Upper lobe of left lung (tissue), 4 donors: Measurements from ENCODE around the gene FBXL20.
"Not testable (repeated sequence)": the region's sequence is repeated elsewhere in the genome, so short reads cannot be mapped to it uniquely, and the experiment has no call there.

ENCODE experiments used
- POLR2A ChIP-seq, 4 donors: fragments of 450-650 bp; IDR thresholded peaks; one replicate each; pipeline ENCODE4 v1.5.1; 2016 to 2017; ENCODE audit warnings: antibody characterized with exemption in 4 of 4, mild to moderate bottlenecking in 2 of 4
- POLR2AphosphoS5 ChIP-seq, 2 donors: sonication (generic); formaldehyde crosslinking; IDR thresholded peaks; one replicate each; pipeline ENCODE4 v1.5.1; 2017; ENCODE audit warnings: antibody characterized with exemption in 2 of 2
- TF ChIP-seq, protein P1 (sequence below), 6 experiments: fragments of 450-650 bp in 4 of 6; fragments of 200-600 bp in 2 of 6; sonication (generic) in 2 of 6; IDR thresholded peaks; one replicate each; pipeline ENCODE4 v1.5.1; 2016 to 2019; ENCODE audit warnings: antibody characterized with exemption in 6 of 6

DNA sequence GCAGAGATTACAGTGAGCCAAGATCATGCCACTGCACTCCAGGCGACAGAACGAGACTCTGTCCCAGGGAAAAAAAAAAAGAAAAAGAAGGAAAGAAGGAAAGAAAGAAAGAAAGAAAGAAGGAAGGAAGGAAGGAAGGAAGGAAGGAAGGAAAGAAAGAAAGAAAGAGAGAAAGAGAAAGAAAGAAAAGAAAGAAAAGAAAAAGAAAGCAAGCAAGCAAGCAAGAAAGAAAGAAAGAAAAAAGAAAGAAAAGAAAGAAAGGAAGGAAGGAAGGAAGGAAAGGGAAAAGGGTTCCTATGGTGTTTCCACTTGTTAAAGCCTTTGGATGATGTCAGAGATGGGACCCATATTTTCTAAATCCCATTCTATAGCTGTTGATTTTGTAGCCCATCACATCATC, 38.4 kb upstream of the FBXL20 start:
- TF ChIP-seq, protein P1, sequence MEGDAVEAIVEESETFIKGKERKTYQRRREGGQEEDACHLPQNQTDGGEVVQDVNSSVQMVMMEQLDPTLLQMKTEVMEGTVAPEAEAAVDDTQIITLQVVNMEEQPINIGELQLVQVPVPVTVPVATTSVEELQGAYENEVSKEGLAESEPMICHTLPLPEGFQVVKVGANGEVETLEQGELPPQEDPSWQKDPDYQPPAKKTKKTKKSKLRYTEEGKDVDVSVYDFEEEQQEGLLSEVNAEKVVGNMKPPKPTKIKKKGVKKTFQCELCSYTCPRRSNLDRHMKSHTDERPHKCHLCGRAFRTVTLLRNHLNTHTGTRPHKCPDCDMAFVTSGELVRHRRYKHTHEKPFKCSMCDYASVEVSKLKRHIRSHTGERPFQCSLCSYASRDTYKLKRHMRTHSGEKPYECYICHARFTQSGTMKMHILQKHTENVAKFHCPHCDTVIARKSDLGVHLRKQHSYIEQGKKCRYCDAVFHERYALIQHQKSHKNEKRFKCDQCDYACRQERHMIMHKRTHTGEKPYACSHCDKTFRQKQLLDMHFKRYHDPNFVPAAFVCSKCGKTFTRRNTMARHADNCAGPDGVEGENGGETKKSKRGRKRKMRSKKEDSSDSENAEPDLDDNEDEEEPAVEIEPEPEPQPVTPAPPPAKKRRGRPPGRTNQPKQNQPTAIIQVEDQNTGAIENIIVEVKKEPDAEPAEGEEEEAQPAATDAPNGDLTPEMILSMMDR (IDR thresholded peaks at IDR 0.05), result not testable (repeated sequence)
- TF ChIP-seq POLR2A, POLR2AphosphoS5 (IDR thresholded peaks at IDR 0.05): not testable (repeated sequence)
